ENCODE results near the gene AP3D1. TPM values are rescaled to one million over a fixed set of nuclear protein-coding genes. Genes with fewer than 3 reads are reported as not detected.

The AP3D1 gene
- total RNA-seq, 1 experiment from 2014 or later: 75.5 TPM

GRCh38 chr19:2187159-2187558 lies 35.8 kb upstream of the AP3D1 start:
- no peaks in the 10 kb centered on the region for H4K20me1 ChIP-seq (ENCODE audit: insufficient read depth)
- no peaks in the 10 kb centered on the region for H3K9me2 ChIP-seq (ENCODE audit: insufficient read depth)
- H3K4me3 ChIP-seq: no peak overlapping the region
- ChIA-PET CTCF (no interaction called here), POLR2A (ENCODE audit: unreplicated experiment) (no interaction called here)
- no peak overlapping the region for H3K4me2 ChIP-seq
- no peak overlapping the region for H2AFZ ChIP-seq
- H3K27ac ChIP-seq: no peak overlapping the region
- no peaks in the 10 kb centered on the region for H3K4me1 ChIP-seq (replicated peaks; ENCODE audit: insufficient read depth)
- intact Hi-C loops (cut with micrococcal nuclease; ENCODE audit: unreplicated experiment): no loop called here
- no peaks in the 10 kb centered on the region for H3K9me3 ChIP-seq (ENCODE audit: insufficient read depth, low read depth)
- no peaks in the 10 kb centered on the region for H3F3A ChIP-seq (ENCODE audit: insufficient read depth, low read depth)
- no peaks in the 10 kb centered on the region for H3K27me3 ChIP-seq (ENCODE audit: insufficient read depth, low read depth)
- no peak for TF ChIP-seq EZH2 (IDR thresholded peaks at IDR 0.05; ENCODE audit: low read depth)
- TF ChIP-seq, protein P1, sequence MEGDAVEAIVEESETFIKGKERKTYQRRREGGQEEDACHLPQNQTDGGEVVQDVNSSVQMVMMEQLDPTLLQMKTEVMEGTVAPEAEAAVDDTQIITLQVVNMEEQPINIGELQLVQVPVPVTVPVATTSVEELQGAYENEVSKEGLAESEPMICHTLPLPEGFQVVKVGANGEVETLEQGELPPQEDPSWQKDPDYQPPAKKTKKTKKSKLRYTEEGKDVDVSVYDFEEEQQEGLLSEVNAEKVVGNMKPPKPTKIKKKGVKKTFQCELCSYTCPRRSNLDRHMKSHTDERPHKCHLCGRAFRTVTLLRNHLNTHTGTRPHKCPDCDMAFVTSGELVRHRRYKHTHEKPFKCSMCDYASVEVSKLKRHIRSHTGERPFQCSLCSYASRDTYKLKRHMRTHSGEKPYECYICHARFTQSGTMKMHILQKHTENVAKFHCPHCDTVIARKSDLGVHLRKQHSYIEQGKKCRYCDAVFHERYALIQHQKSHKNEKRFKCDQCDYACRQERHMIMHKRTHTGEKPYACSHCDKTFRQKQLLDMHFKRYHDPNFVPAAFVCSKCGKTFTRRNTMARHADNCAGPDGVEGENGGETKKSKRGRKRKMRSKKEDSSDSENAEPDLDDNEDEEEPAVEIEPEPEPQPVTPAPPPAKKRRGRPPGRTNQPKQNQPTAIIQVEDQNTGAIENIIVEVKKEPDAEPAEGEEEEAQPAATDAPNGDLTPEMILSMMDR (conservative IDR thresholded peaks at IDR 0.05): no peak
- no peak for DNase-seq
- BruUV-seq (replicated peaks): no TSS peak
- no peaks in the 10 kb centered on the region for H3K79me2 ChIP-seq (ENCODE audit: low read depth)
- no peaks in the 10 kb centered on the region for H3K36me3 ChIP-seq (ENCODE audit: low read depth)

DNA sequence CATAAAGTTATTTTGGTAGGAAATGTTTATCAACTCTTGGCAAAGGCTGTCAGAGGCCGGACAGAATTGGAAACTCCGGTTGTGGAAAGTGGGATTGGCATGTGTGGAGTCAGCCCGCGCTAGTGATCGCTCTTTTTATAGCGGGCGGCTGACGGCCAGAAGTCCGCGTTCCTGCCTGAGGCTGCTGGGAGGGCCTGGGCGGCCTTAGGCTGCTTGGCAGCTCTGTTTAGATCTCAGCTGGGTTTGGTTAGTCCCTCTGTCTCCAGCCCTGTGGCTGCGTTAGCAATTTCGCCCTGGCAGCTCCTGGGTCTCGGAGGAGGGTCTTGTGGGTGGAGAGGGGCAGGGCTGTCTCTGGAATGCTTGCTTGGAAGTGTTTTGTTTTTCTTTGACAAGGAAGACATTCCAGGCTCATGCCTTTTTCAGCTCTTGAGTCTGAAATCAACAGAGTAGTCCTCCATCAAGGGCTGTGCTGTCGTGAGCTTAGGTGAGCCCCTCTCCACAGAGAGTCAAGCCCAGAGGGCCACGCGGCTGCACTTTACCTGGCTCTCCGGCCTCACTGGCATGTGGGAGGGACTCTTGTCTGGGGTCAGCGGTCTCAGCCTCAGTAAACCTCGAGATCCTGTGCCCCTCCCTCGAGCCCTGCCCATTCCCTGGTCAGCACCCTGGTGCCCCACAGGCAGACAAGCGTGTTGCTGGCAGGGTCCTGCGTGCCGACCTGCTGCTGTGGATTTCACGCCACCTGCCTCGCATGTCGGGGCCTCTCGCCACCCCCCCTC lies 34.9 kb upstream of the AP3D1 start:
- H3K27ac ChIP-seq: no peak overlapping the region
- H4K20me1 ChIP-seq (ENCODE audit: insufficient read depth): no peaks in the 10 kb centered on the region
- no peaks in the 10 kb centered on the region for H3K36me3 ChIP-seq (ENCODE audit: low read depth)
- H3K9me3 ChIP-seq (ENCODE audit: insufficient read depth, low read depth): no peaks in the 10 kb centered on the region
- intact Hi-C loops (cut with micrococcal nuclease; ENCODE audit: unreplicated experiment): no loop called here
- H3K4me2 ChIP-seq: no peak overlapping the region
- no peaks in the 10 kb centered on the region for H3K9me2 ChIP-seq (ENCODE audit: insufficient read depth)
- BruUV-seq (replicated peaks): no TSS peak
- DNase-seq: no peak
- no peak overlapping the region for H3K4me3 ChIP-seq
- no peaks in the 10 kb centered on the region for H3K27me3 ChIP-seq (ENCODE audit: insufficient read depth, low read depth)
- no peaks in the 10 kb centered on the region for H3K4me1 ChIP-seq (replicated peaks; ENCODE audit: insufficient read depth)
- H3F3A ChIP-seq (ENCODE audit: insufficient read depth, low read depth): no peaks in the 10 kb centered on the region
- no peak overlapping the region for H2AFZ ChIP-seq
- POLR2A ChIA-PET (ENCODE audit: unreplicated experiment): interaction anchor here (0.7 kb wide), 1 partner anchor 492 kb away, joined by 3 read pairs; no protein-coding TSS in a partner anchor
- no peak for TF ChIP-seq EZH2 (IDR thresholded peaks at IDR 0.05; ENCODE audit: low read depth)
- TF ChIP-seq, protein P1 (conservative IDR thresholded peaks at IDR 0.05): no peak
- no peaks in the 10 kb centered on the region for H3K79me2 ChIP-seq (ENCODE audit: low read depth)
- CTCF ChIA-PET: interaction anchor here (0.7 kb wide), 1 partner anchor 35 kb away, joined by 4 read pairs; no protein-coding TSS in a partner anchor

GRCh38 chr19:2185734-2186070 lies 34.3 kb upstream of the AP3D1 start:
- TF ChIP-seq, protein P1 (conservative IDR thresholded peaks at IDR 0.05): no peak
- TF ChIP-seq EZH2 (IDR thresholded peaks at IDR 0.05; ENCODE audit: low read depth): no peak
- H3K4me2 ChIP-seq: no peak overlapping the region
- intact Hi-C loops (cut with micrococcal nuclease; ENCODE audit: unreplicated experiment): no loop called here

More at GRCh38 chr19:2185734-2186070, 34.3 kb upstream of the AP3D1 start:
- Histone ChIP-seq H3K79me2 (ENCODE audit: low read depth) (no peaks in the 10 kb centered on the region), H3K27ac (no peak overlapping the region), H3K9me3 (ENCODE audit: insufficient read depth, low read depth) (no peaks in the 10 kb centered on the region), H4K20me1 (ENCODE audit: insufficient read depth) (no peaks in the 10 kb centered on the region; the same call in 1 of the 2 replicates), H3F3A (ENCODE audit: insufficient read depth, low read depth) (no peaks in the 10 kb centered on the region), H3K9me2 (ENCODE audit: insufficient read depth) (no peaks in the 10 kb centered on the region), H3K4me3 (no peak overlapping the region), H2AFZ (no peak overlapping the region), H3K27me3 (ENCODE audit: insufficient read depth, low read depth) (no peaks in the 10 kb centered on the region), H3K4me1 (replicated peaks; ENCODE audit: insufficient read depth) (no peaks in the 10 kb centered on the region), H3K36me3 (ENCODE audit: low read depth) (no peaks in the 10 kb centered on the region)
- no TSS peak for BruUV-seq (replicated peaks)
- CTCF ChIA-PET: interaction anchor here (0.7 kb wide), 1 partner anchor 35 kb away, joined by 4 read pairs; no protein-coding TSS in a partner anchor
- POLR2A ChIA-PET (ENCODE audit: unreplicated experiment): interaction anchor here (0.7 kb wide), 1 partner anchor 493 kb away, joined by 3 read pairs; no protein-coding TSS in a partner anchor
- no peak for DNase-seq

Measured in PC-9 (cell line).